ENCODE results near the gene LGI4.

LGI4 gene

DNA sequence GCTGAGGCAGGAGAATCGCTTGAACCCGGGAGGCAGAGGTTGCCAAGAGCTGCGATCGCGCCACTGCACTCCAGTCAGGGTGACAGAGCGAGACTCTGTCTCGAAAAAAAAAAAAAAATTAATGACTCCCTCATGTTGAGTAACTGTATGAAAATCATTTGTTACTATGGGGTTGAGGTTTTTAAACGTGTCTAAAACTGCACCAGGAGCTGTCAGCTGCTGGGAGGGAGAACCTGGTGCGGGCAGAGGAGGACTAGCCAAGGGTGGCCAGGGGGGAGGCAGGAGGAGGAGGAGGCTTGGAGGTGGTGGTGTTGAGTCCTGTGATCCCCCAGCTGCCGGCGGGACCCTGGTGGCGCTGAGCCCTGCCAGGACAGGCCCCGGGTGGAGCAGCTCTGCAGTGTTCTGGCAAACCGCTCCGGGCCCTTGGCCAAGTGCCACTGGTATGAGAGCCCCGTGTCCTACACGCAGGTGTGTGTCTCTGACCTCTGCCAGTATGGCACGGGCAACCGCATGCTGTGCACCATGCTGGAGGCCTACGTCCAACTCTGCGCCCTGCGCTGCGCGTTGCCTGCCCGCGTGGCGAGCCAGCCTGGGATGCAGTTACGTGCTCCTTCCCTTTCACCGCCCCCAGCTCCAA lies 36.3 kb downstream of the LGI4 start:
- H3K4me3 ChIP-seq (ENCODE audit: insufficient read depth in 1 of 2, low read depth in 1 of 2, low read length in 2 of 2) = no peak overlapping the region
- no peak overlapping the region for H2AFZ ChIP-seq (ENCODE audit: low read depth, low read length)
- peaks cover 6 to 9% of the 10 kb centered on the region in 2 experiments for H3K27me3 ChIP-seq (ENCODE audit: control insufficient read depth in 1 of 2, insufficient read depth in 1 of 2, low read length in 2 of 2)
- no peak overlapping the region for H3K23ac ChIP-seq (ENCODE audit: low read length in 2 of 2)
- H2BK15ac ChIP-seq (ENCODE audit: low read depth, poor library complexity, severe bottlenecking) = no peak overlapping the region
- no peak overlapping the region for H2BK120ac ChIP-seq (ENCODE audit: low read depth, low read length)
- WGBS = 91% methylated on average over 29 of the region's 29 CpGs
- no peak overlapping the region for H3K18ac ChIP-seq (ENCODE audit: low read depth in 1 of 2, low read length in 2 of 2)
- H3K9ac ChIP-seq (ENCODE audit: low read length) = no peak overlapping the region
- no peaks in the 10 kb centered on the region for H3K9me3 ChIP-seq (ENCODE audit: control insufficient read depth, low read length)
- H4K8ac ChIP-seq (ENCODE audit: low read length) = no peak overlapping the region
- H2BK12ac ChIP-seq (ENCODE audit: low read length in 2 of 2) = no peak overlapping the region
- H3K36me3 ChIP-seq (ENCODE audit: control insufficient read depth in 1 of 2, insufficient read depth in 2 of 2, low read depth in 1 of 2, low read length in 2 of 2) = no peaks in the 10 kb centered on the region
- H4K91ac ChIP-seq (ENCODE audit: low read length) = no peak overlapping the region
- no peak for DNase-seq
- H2AK5ac ChIP-seq (ENCODE audit: low read length, severe bottlenecking) = no peak overlapping the region
- H2BK5ac ChIP-seq (ENCODE audit: low read depth, low read length, poor library complexity, severe bottlenecking) = no peak overlapping the region
- peaks cover 3% of the 10 kb centered on the region for H3K4me1 ChIP-seq (ENCODE audit: control insufficient read depth, insufficient read depth, low read depth, low read length)
- no peak overlapping the region for H3K4me2 ChIP-seq (ENCODE audit: low read length, poor library complexity, severe bottlenecking)
- H3K4ac ChIP-seq (ENCODE audit: low read depth in 1 of 2, low read length in 2 of 2) = no peak overlapping the region
- no peak overlapping the region for H3K27ac ChIP-seq (ENCODE audit: low read length, poor library complexity, severe bottlenecking)
- H3K79me1 ChIP-seq (replicated peaks; ENCODE audit: low read length, poor library complexity, severe bottlenecking) = no peaks in the 10 kb centered on the region
- no peak overlapping the region for H3K14ac ChIP-seq (ENCODE audit: low read length in 2 of 2)

DNA sequence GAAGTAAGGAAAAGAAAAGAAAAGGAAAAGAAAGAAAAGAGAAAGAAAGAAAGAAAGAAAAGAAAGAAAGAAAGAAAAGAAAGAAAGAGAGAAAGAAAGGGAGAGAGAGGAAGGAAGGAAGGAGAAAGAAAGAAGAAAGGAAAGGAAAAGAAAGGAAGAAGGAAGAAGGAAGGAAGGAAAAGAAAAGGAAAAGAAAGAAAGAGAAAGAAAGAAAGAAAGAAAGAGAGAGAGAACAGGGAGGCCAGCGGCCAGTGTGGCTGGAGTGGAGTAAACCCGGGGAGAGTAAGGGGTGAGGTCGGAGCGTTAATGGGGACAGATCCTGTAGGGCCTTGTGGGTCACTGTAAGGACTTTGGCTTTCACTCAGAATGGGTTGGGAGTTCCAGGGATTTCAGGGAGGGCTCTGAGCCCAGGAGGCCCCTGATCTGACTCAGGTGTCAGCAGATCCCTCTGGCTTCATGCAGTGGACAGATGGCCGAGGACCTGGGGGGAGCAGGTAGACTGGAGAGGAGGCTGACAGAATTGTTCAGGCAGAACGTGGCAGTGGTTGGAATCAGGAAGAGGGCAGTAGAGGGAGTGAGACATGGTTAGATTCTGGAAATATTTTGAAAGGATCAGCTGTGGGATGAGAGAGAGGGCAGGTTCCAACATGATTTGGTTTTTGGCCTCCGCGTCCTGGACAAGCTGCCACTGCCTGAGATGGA lies 39.0 kb downstream of the LGI4 start:
- H2BK12ac ChIP-seq (ENCODE audit: low read length in 2 of 2) = no peak overlapping the region
- H3K27me3 ChIP-seq (ENCODE audit: control insufficient read depth in 1 of 2, insufficient read depth in 1 of 2, low read length in 2 of 2) = peaks cover 8 to 9% of the 10 kb centered on the region in 2 experiments
- H3K23ac ChIP-seq (ENCODE audit: low read length in 2 of 2) = no peak overlapping the region
- H3K14ac ChIP-seq (ENCODE audit: low read length in 2 of 2) = no peak overlapping the region
- no peak overlapping the region for H2AFZ ChIP-seq (ENCODE audit: low read depth, low read length)
- no peak overlapping the region for H2BK15ac ChIP-seq (ENCODE audit: low read depth, poor library complexity, severe bottlenecking)
- no peak overlapping the region for H3K4ac ChIP-seq (ENCODE audit: low read depth in 1 of 2, low read length in 2 of 2)
- H3K18ac ChIP-seq (ENCODE audit: low read depth in 1 of 2, low read length in 2 of 2) = no peak overlapping the region
- no peak overlapping the region for H3K4me2 ChIP-seq (ENCODE audit: low read length, poor library complexity, severe bottlenecking)
- no peak overlapping the region for H3K27ac ChIP-seq (ENCODE audit: low read length, poor library complexity, severe bottlenecking)
- H2BK5ac ChIP-seq (ENCODE audit: low read depth, low read length, poor library complexity, severe bottlenecking) = no peak overlapping the region
- H4K8ac ChIP-seq (ENCODE audit: low read length) = no peak overlapping the region
- DNase-seq = no peak
- no peak overlapping the region for H2AK5ac ChIP-seq (ENCODE audit: low read length, severe bottlenecking)
- H3K4me3 ChIP-seq (ENCODE audit: insufficient read depth in 1 of 2, low read depth in 1 of 2, low read length in 2 of 2) = no peak overlapping the region
- H3K79me1 ChIP-seq (replicated peaks; ENCODE audit: low read length, poor library complexity, severe bottlenecking) = no peaks in the 10 kb centered on the region
- H3K9ac ChIP-seq (ENCODE audit: low read length) = no peak overlapping the region
- no peaks in the 10 kb centered on the region for H3K9me3 ChIP-seq (ENCODE audit: control insufficient read depth, low read length)
- no peak overlapping the region for H4K91ac ChIP-seq (ENCODE audit: low read length)
- 72% methylated on average over 8 of the region's 8 CpGs for WGBS
- H3K36me3 ChIP-seq (ENCODE audit: control insufficient read depth in 1 of 2, insufficient read depth in 2 of 2, low read depth in 1 of 2, low read length in 2 of 2) = no peaks in the 10 kb centered on the region
- H3K4me1 ChIP-seq (ENCODE audit: control insufficient read depth, insufficient read depth, low read depth, low read length) = peaks cover 4% of the 10 kb centered on the region
- no peak overlapping the region for H2BK120ac ChIP-seq (ENCODE audit: low read depth, low read length)

DNA sequence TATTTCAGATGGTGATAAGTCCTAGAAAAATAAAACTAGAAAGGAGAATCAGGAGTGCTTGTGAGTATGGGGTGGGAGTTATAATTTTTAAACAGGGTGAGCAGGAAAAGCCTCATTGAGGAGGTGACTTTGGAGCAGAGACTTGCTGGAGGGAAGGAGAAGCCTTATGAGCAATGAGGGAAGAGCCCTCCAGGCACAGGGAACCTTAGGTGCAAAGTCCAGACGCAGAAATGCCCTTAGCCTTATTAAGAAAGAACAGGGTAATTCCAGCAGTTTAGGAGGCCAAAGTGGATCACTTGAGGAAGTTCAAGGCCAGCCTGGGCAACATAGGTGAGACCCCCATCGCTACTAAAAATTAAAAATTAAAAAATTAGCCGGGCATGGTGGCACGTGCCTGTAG lies 40.2 kb downstream of the LGI4 start:
- Histone ChIP-seq H4K8ac (ENCODE audit: low read length) (no peak overlapping the region), H4K91ac (ENCODE audit: low read length) (no peak overlapping the region), H3K36me3 (ENCODE audit: control insufficient read depth in 1 of 2, insufficient read depth in 2 of 2, low read depth in 1 of 2, low read length in 2 of 2) (no peaks in the 10 kb centered on the region), H3K27me3 (ENCODE audit: control insufficient read depth in 1 of 2, insufficient read depth in 1 of 2, low read length in 2 of 2) (peaks cover 6 to 16% of the 10 kb centered on the region in 2 experiments), H2AK5ac (ENCODE audit: low read length, severe bottlenecking) (no peak overlapping the region), H2AFZ (ENCODE audit: low read depth, low read length) (no peak overlapping the region), H3K14ac (ENCODE audit: low read length in 2 of 2) (no peak overlapping the region), H3K4me2 (ENCODE audit: low read length, poor library complexity, severe bottlenecking) (no peak overlapping the region), H3K27ac (ENCODE audit: low read length, poor library complexity, severe bottlenecking) (no peak overlapping the region), H3K9ac (ENCODE audit: low read length) (no peak overlapping the region), H3K79me1 (replicated peaks; ENCODE audit: low read length, poor library complexity, severe bottlenecking) (no peaks in the 10 kb centered on the region), H3K4me3 (ENCODE audit: insufficient read depth in 1 of 2, low read depth in 1 of 2, low read length in 2 of 2) (no peak overlapping the region), H3K18ac (ENCODE audit: low read depth in 1 of 2, low read length in 2 of 2) (no peak overlapping the region), H3K4me1 (ENCODE audit: control insufficient read depth, insufficient read depth, low read depth, low read length) (peaks cover 4% of the 10 kb centered on the region), H3K4ac (ENCODE audit: low read depth in 1 of 2, low read length in 2 of 2) (no peak overlapping the region), H2BK15ac (ENCODE audit: low read depth, poor library complexity, severe bottlenecking) (no peak overlapping the region), H3K23ac (ENCODE audit: low read length in 2 of 2) (no peak overlapping the region), H2BK5ac (ENCODE audit: low read depth, low read length, poor library complexity, severe bottlenecking) (no peak overlapping the region), H3K9me3 (ENCODE audit: control insufficient read depth, low read length) (no peaks in the 10 kb centered on the region), H2BK12ac (ENCODE audit: low read length in 2 of 2) (no peak overlapping the region), H2BK120ac (ENCODE audit: low read depth, low read length) (no peak overlapping the region)
- no peak for DNase-seq
- WGBS = 100% methylated on average over 4 of the region's 4 CpGs

DNA sequence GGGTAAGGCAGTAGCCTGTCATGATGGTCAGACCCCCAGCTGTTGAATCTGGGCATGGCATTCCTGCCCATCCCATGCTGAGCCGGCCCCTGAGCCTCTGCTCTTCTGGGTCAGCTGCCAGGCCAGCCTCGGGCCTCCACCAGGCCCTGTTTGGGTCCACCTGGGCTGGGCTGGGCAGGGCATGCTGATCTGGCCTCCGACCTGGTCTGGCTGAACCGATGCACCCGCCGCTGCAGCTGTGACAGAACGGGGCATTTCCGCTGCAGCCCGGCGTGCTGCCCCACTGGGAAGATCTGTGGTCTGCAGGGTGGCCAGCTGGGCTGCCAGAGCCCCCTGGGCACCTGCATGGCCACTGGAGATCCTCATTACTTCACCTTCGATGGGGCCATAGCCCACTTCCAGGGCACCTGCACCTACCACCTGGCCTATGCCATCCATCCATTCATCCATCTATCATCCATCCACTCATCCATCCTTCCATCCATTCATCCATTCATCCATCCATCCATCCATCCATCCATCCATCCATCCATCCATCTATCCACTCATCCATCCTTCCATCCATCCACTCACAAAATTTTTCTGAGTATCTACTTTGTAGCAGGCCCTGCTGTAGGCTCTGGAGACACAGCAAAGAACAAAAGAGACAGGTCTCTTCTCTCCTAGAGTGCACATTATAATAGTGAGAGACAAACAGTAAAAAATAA lies 40.8 kb downstream of the LGI4 start:
- no peak overlapping the region for H3K4ac ChIP-seq (ENCODE audit: low read depth in 1 of 2, low read length in 2 of 2)
- no peak overlapping the region for H3K18ac ChIP-seq (ENCODE audit: low read depth in 1 of 2, low read length in 2 of 2)
- WGBS = 83% methylated on average over 11 of the region's 11 CpGs
- H2AFZ ChIP-seq (ENCODE audit: low read depth, low read length) = no peak overlapping the region
- no peaks in the 10 kb centered on the region for H3K79me1 ChIP-seq (replicated peaks; ENCODE audit: low read length, poor library complexity, severe bottlenecking)
- no peak overlapping the region for H2AK5ac ChIP-seq (ENCODE audit: low read length, severe bottlenecking)
- no peak overlapping the region for H2BK120ac ChIP-seq (ENCODE audit: low read depth, low read length)
- H3K36me3 ChIP-seq (ENCODE audit: control insufficient read depth in 1 of 2, insufficient read depth in 2 of 2, low read depth in 1 of 2, low read length in 2 of 2) = no peaks in the 10 kb centered on the region
- H3K4me2 ChIP-seq (ENCODE audit: low read length, poor library complexity, severe bottlenecking) = no peak overlapping the region
- H3K9me3 ChIP-seq (ENCODE audit: control insufficient read depth, low read length) = no peaks in the 10 kb centered on the region
- H4K91ac ChIP-seq (ENCODE audit: low read length) = no peak overlapping the region
- no peak overlapping the region for H3K27ac ChIP-seq (ENCODE audit: low read length, poor library complexity, severe bottlenecking)
- H3K4me3 ChIP-seq (ENCODE audit: insufficient read depth in 1 of 2, low read depth in 1 of 2, low read length in 2 of 2) = no peak overlapping the region
- peaks cover 4% of the 10 kb centered on the region for H3K4me1 ChIP-seq (ENCODE audit: control insufficient read depth, insufficient read depth, low read depth, low read length)
- peaks cover 6 to 12% of the 10 kb centered on the region in 2 experiments for H3K27me3 ChIP-seq (ENCODE audit: control insufficient read depth in 1 of 2, insufficient read depth in 1 of 2, low read length in 2 of 2)
- H2BK5ac ChIP-seq (ENCODE audit: low read depth, low read length, poor library complexity, severe bottlenecking) = no peak overlapping the region
- H2BK12ac ChIP-seq (ENCODE audit: low read length in 2 of 2) = no peak overlapping the region
- H4K8ac ChIP-seq (ENCODE audit: low read length) = no peak overlapping the region
- DNase-seq = no peak
- no peak overlapping the region for H3K9ac ChIP-seq (ENCODE audit: low read length)
- H3K14ac ChIP-seq (ENCODE audit: low read length in 2 of 2) = no peak overlapping the region
- no peak overlapping the region for H2BK15ac ChIP-seq (ENCODE audit: low read depth, poor library complexity, severe bottlenecking)
- H3K23ac ChIP-seq (ENCODE audit: low read length in 2 of 2) = no peak overlapping the region
